ENCODE measurements around the gene ANKRD12. TPM values are rescaled to one million over a fixed set of nuclear protein-coding genes. Genes with fewer than 3 reads are reported as not detected.

ANKRD12 gene
- total and polyA plus RNA-seq, 4 donors = 2.7 to 59.7 (median 17.3) TPM

DNA sequence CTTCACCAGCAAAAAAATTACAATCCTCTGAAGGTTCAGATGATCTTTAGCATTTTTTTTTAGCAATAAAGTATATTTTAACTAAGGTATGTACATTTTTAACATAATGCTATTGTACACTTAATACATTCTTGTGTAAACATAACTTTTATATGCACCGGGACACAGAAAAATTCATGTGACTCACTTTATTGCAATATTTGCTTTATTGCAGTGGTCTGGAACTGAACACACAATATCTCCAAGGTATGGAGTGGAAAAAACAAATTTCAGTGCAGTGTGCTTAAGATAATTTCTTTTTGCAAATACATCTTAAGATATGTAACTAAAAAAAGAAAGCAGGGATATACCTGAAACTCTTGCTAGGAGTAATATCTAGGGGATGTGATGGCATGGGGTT is 192.9 kb downstream of the ANKRD12 start:
- Histone ChIP-seq H3K36me3 (ENCODE audit: control insufficient read depth in 4 of 4, insufficient read depth in 3 of 4, low read depth in 1 of 4, low read length in 3 of 4) (no peaks in the 10 kb centered on the region), H3K4me1 (ENCODE audit: control insufficient read depth in 4 of 4, insufficient read depth in 4 of 4, low read length in 3 of 4) (peaks cover 0 to 8% (median 6%) of the 10 kb centered on the region in 4 donors), H3K27ac (ENCODE audit: low read depth in 1 of 2, low read length in 2 of 2) (no peak overlapping the region), H3K9me3 (ENCODE audit: control insufficient read depth in 4 of 4, low read length in 3 of 4) (peaks cover 0 to 6% (median 0%) of the 10 kb centered on the region in 4 donors), H3K9ac (ENCODE audit: low read depth in 1 of 2, low read length in 2 of 2) (no peak overlapping the region), H3K4me3 (ENCODE audit: low read depth in 1 of 3, low read length in 3 of 3) (no peak overlapping the region), H3K27me3 (ENCODE audit: control insufficient read depth in 4 of 4, insufficient read depth in 4 of 4, low read length in 3 of 4) (no peaks in the 10 kb centered on the region)
- TF ChIP-seq JUND (IDR thresholded peaks at IDR 0.05) (no peak), FOXA1 (IDR thresholded peaks at IDR 0.05) (no peak), RAD21 (IDR thresholded peaks at IDR 0.05) (no peak), RXRA (IDR thresholded peaks at IDR 0.05) (no peak), NR2F2 (IDR thresholded peaks at IDR 0.05) (no peak), TAF1 (conservative IDR thresholded peaks at IDR 0.05) (no peak), YY1 (IDR thresholded peaks at IDR 0.05) (no peak), EGR1 (IDR thresholded peaks at IDR 0.05; ENCODE audit: low read depth in 2 of 2) (no peak), GABPA (IDR thresholded peaks at IDR 0.05 in 1 of 2, conservative IDR thresholded peaks at IDR 0.05 in 1 of 2) (no peak), HNF4A (conservative IDR thresholded peaks at IDR 0.05) (no peak)
- TF ChIP-seq, protein P1, sequence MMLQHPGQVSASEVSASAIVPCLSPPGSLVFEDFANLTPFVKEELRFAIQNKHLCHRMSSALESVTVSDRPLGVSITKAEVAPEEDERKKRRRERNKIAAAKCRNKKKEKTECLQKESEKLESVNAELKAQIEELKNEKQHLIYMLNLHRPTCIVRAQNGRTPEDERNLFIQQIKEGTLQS (IDR thresholded peaks at IDR 0.05) = no peak
- WGBS = 88% methylated on average over 1 of the region's 1 CpG
- DNase-seq (ENCODE audit: low spot score) = no peak

DNA sequence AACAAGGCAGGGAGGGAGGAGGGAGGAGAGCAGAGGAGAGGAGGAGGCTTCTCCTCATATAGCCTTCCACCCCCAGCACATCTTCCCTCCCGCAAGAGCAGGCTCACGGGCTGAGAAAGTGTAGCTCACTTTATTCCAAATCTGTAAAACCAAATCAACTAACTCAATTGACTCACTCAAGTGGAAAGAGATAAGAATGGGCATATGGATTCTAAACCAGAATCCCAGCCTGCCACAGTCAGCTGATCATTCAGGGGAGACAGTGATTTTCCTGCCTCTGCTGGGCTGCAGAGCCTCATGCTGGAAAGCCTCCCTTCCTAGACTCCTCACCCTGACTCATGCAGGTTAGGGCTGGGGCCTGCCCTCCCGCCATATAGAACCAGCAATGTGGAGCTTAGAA is 193.8 kb downstream of the ANKRD12 start:
- DNase-seq (ENCODE audit: low spot score) = no peak
- peaks cover 0 to 14% (median 9%) of the 10 kb centered on the region in 4 donors for H3K4me1 ChIP-seq (ENCODE audit: control insufficient read depth in 4 of 4, insufficient read depth in 4 of 4, low read length in 3 of 4)
- no peaks in the 10 kb centered on the region for H3K36me3 ChIP-seq (ENCODE audit: control insufficient read depth in 4 of 4, insufficient read depth in 3 of 4, low read depth in 1 of 4, low read length in 3 of 4)
- TF ChIP-seq RAD21 (IDR thresholded peaks at IDR 0.05) (no peak), HNF4A (conservative IDR thresholded peaks at IDR 0.05) (no peak), GABPA (IDR thresholded peaks at IDR 0.05 in 1 of 2, conservative IDR thresholded peaks at IDR 0.05 in 1 of 2) (no peak), NR2F2 (IDR thresholded peaks at IDR 0.05) (no peak), HNF4G (IDR thresholded peaks at IDR 0.05) (no peak), JUND (IDR thresholded peaks at IDR 0.05) (no peak), TAF1 (conservative IDR thresholded peaks at IDR 0.05) (no peak), FOXA1 (IDR thresholded peaks at IDR 0.05) (no peak), FOXA2 (IDR thresholded peaks at IDR 0.05) (no peak), SP1 (IDR thresholded peaks at IDR 0.05) (no peak), RXRA (IDR thresholded peaks at IDR 0.05) (no peak), EGR1 (IDR thresholded peaks at IDR 0.05; ENCODE audit: low read depth in 2 of 2) (no peak), YY1 (IDR thresholded peaks at IDR 0.05) (no peak)
- TF ChIP-seq, protein P2, sequence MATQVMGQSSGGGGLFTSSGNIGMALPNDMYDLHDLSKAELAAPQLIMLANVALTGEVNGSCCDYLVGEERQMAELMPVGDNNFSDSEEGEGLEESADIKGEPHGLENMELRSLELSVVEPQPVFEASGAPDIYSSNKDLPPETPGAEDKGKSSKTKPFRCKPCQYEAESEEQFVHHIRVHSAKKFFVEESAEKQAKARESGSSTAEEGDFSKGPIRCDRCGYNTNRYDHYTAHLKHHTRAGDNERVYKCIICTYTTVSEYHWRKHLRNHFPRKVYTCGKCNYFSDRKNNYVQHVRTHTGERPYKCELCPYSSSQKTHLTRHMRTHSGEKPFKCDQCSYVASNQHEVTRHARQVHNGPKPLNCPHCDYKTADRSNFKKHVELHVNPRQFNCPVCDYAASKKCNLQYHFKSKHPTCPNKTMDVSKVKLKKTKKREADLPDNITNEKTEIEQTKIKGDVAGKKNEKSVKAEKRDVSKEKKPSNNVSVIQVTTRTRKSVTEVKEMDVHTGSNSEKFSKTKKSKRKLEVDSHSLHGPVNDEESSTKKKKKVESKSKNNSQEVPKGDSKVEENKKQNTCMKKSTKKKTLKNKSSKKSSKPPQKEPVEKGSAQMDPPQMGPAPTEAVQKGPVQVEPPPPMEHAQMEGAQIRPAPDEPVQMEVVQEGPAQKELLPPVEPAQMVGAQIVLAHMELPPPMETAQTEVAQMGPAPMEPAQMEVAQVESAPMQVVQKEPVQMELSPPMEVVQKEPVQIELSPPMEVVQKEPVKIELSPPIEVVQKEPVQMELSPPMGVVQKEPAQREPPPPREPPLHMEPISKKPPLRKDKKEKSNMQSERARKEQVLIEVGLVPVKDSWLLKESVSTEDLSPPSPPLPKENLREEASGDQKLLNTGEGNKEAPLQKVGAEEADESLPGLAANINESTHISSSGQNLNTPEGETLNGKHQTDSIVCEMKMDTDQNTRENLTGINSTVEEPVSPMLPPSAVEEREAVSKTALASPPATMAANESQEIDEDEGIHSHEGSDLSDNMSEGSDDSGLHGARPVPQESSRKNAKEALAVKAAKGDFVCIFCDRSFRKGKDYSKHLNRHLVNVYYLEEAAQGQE (IDR thresholded peaks at IDR 0.05) = no peak
- TF ChIP-seq, protein P3, sequence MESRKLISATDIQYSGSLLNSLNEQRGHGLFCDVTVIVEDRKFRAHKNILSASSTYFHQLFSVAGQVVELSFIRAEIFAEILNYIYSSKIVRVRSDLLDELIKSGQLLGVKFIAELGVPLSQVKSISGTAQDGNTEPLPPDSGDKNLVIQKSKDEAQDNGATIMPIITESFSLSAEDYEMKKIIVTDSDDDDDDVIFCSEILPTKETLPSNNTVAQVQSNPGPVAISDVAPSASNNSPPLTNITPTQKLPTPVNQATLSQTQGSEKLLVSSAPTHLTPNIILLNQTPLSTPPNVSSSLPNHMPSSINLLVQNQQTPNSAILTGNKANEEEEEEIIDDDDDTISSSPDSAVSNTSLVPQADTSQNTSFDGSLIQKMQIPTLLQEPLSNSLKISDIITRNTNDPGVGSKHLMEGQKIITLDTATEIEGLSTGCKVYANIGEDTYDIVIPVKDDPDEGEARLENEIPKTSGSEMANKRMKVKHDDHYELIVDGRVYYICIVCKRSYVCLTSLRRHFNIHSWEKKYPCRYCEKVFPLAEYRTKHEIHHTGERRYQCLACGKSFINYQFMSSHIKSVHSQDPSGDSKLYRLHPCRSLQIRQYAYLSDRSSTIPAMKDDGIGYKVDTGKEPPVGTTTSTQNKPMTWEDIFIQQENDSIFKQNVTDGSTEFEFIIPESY (IDR thresholded peaks at IDR 0.05) = no peak
- TF ChIP-seq, protein P4, sequence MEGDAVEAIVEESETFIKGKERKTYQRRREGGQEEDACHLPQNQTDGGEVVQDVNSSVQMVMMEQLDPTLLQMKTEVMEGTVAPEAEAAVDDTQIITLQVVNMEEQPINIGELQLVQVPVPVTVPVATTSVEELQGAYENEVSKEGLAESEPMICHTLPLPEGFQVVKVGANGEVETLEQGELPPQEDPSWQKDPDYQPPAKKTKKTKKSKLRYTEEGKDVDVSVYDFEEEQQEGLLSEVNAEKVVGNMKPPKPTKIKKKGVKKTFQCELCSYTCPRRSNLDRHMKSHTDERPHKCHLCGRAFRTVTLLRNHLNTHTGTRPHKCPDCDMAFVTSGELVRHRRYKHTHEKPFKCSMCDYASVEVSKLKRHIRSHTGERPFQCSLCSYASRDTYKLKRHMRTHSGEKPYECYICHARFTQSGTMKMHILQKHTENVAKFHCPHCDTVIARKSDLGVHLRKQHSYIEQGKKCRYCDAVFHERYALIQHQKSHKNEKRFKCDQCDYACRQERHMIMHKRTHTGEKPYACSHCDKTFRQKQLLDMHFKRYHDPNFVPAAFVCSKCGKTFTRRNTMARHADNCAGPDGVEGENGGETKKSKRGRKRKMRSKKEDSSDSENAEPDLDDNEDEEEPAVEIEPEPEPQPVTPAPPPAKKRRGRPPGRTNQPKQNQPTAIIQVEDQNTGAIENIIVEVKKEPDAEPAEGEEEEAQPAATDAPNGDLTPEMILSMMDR (IDR thresholded peaks at IDR 0.05; ENCODE audit: low read depth, low read length, missing input control) = no peak
- TF ChIP-seq, protein P1 (IDR thresholded peaks at IDR 0.05) = no peak
- TF ChIP-seq, protein P5, sequence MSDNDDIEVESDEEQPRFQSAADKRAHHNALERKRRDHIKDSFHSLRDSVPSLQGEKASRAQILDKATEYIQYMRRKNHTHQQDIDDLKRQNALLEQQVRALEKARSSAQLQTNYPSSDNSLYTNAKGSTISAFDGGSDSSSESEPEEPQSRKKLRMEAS (IDR thresholded peaks at IDR 0.05) = no peak
- peaks cover 0 to 6% (median 0%) of the 10 kb centered on the region in 4 donors for H3K9me3 ChIP-seq (ENCODE audit: control insufficient read depth in 4 of 4, low read length in 3 of 4)
- H3K4me3 ChIP-seq (ENCODE audit: low read depth in 1 of 3, low read length in 3 of 3) = no peak overlapping the region
- H3K27me3 ChIP-seq (ENCODE audit: control insufficient read depth in 4 of 4, insufficient read depth in 4 of 4, low read length in 3 of 4) = no peaks in the 10 kb centered on the region
- H3K27ac ChIP-seq (ENCODE audit: low read depth in 1 of 2, low read length in 2 of 2) = no peak overlapping the region
- 83% methylated on average over 3 of the region's 3 CpGs for WGBS
- no peak overlapping the region for H3K9ac ChIP-seq (ENCODE audit: low read depth in 1 of 2, low read length in 2 of 2)

Data from liver (tissue), 9 donors.